ENCODE measurements around the gene AOPEP. TPM values are rescaled to one million over a fixed set of nuclear protein-coding genes. Genes with fewer than 3 reads are reported as not detected.

AOPEP gene
- total and polyA plus RNA-seq, 11 donors: 105 to 310 (median 185) TPM

DNA sequence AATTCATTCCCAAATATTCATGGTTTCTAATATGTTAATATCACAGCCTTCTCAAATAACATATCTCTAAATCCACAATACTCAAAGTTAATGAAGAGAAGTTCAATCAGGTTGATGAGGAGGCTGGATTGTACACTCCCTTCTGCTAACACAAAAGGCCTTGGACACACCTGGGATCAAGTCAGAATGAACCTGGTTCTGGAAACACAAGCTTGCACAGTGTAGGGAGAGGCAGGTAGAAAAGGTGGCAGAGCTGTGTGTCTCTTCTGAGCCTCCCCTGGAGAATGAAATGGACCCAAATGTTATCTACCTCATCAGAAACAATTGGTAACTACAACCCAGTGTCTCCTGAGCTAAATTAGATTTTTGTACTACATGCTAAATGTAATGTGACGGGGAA is 46.5 kb upstream of the AOPEP start:
- H3K9me3 ChIP-seq: no peaks in the 10 kb centered on the region
- intact Hi-C loops (cut with DNase I): loop anchor here (2.0 to 10.0 kb wide), 14 partner anchors 85 to 1537 kb away; no protein-coding TSS in a partner anchor
- H3K4me1 ChIP-seq: peaks cover 0 to 20% (median 9%) of the 10 kb centered on the region in 12 donors
- no peaks in the 10 kb centered on the region for H3K36me3 ChIP-seq
- 94 to 100% (median 96%) methylated on average over 1 of the region's 1 CpG for WGBS, 4 donors
- no peaks in the 10 kb centered on the region for H3K27me3 ChIP-seq
- TF ChIP-seq, protein P1, sequence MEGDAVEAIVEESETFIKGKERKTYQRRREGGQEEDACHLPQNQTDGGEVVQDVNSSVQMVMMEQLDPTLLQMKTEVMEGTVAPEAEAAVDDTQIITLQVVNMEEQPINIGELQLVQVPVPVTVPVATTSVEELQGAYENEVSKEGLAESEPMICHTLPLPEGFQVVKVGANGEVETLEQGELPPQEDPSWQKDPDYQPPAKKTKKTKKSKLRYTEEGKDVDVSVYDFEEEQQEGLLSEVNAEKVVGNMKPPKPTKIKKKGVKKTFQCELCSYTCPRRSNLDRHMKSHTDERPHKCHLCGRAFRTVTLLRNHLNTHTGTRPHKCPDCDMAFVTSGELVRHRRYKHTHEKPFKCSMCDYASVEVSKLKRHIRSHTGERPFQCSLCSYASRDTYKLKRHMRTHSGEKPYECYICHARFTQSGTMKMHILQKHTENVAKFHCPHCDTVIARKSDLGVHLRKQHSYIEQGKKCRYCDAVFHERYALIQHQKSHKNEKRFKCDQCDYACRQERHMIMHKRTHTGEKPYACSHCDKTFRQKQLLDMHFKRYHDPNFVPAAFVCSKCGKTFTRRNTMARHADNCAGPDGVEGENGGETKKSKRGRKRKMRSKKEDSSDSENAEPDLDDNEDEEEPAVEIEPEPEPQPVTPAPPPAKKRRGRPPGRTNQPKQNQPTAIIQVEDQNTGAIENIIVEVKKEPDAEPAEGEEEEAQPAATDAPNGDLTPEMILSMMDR (IDR thresholded peaks at IDR 0.05): no peak
- TF ChIP-seq POLR2A (IDR thresholded peaks at IDR 0.05): no peak
- no peak for DNase-seq
- H3K27ac ChIP-seq: no peak overlapping the region
- H3K4me3 ChIP-seq: no peak overlapping the region
- no peak for ATAC-seq

DNA sequence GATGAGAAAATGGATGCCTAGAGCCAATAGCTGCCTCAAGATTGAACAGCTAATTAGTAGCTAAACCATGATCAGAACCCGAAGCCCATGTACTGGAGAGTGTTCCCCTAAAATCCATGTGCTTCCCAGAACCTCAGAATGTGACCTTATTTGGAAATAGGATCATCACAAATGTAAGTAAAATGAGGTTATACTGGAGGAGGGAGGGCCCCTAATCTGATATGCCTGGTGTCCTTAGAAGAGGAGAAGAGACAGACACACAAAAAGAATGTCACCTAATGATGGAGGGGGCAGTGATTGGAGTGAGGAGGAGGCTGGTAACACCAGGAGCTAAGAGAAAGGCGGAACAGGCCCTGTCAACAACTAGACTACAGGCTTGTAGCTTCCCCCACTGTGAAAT is 45.9 kb upstream of the AOPEP start:
- intact Hi-C loops (cut with DNase I): loop anchor here (1.0 to 10.0 kb wide), 16 partner anchors 84 to 1537 kb away; no protein-coding TSS in a partner anchor
- H3K27ac ChIP-seq: no peak overlapping the region
- WGBS, 4 donors: 81 to 86% (median 84%) methylated on average over 2 of the region's 2 CpGs
- peaks cover 0 to 14% (median 4%) of the 10 kb centered on the region in 12 donors for H3K4me1 ChIP-seq
- no peak overlapping the region for H3K4me3 ChIP-seq
- DNase-seq: no peak
- no peaks in the 10 kb centered on the region for H3K27me3 ChIP-seq
- H3K9me3 ChIP-seq: no peaks in the 10 kb centered on the region
- ATAC-seq: no peak
- TF ChIP-seq, protein P1 (IDR thresholded peaks at IDR 0.05): no peak
- no peak for TF ChIP-seq POLR2A (IDR thresholded peaks at IDR 0.05)
- no peaks in the 10 kb centered on the region for H3K36me3 ChIP-seq

DNA sequence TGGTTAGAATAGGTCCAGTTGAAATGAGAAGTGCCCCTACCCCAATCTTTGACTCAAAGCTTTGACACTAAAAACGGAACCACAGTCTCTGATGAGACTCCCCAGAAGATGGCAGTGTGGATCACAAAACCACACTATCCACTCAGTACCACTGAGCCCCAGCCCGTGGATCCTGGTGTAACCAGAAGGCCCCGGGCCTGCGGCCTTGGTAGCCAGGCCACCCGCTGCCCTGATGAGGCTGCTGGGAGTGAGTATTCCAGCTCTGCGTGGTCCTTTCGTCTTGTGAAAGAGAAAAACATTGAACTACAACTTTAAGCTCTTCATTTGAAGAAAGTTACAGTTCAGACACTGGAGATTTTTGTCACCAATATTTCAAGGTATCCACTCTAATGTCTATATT is 45.0 kb upstream of the AOPEP start:
- H3K4me1 ChIP-seq: peaks cover 0 to 9% (median 0%) of the 10 kb centered on the region in 12 donors
- no peaks in the 10 kb centered on the region for H3K27me3 ChIP-seq
- no peak for TF ChIP-seq POLR2A (IDR thresholded peaks at IDR 0.05)
- TF ChIP-seq, protein P1 (IDR thresholded peaks at IDR 0.05): peak; percentile 62 to 85 (median 78)
- DNase-seq: peak; percentile 69 to 87 (median 82)
- no peaks in the 10 kb centered on the region for H3K9me3 ChIP-seq
- H3K36me3 ChIP-seq: no peaks in the 10 kb centered on the region
- ATAC-seq: peak; percentile 92 to 98 (median 98)
- WGBS, 4 donors: 4 to 20% (median 6%) methylated on average over 7 of the region's 7 CpGs
- intact Hi-C loops (cut with DNase I): loop anchor here (1.0 to 10.0 kb wide), 16 partner anchors 83 to 1536 kb away; no protein-coding TSS in a partner anchor
- H3K4me3 ChIP-seq: no peak overlapping the region
- H3K27ac ChIP-seq: peak overlapping the region in 6 of 12 donors; percentile 11 to 47 (median 32)

DNA sequence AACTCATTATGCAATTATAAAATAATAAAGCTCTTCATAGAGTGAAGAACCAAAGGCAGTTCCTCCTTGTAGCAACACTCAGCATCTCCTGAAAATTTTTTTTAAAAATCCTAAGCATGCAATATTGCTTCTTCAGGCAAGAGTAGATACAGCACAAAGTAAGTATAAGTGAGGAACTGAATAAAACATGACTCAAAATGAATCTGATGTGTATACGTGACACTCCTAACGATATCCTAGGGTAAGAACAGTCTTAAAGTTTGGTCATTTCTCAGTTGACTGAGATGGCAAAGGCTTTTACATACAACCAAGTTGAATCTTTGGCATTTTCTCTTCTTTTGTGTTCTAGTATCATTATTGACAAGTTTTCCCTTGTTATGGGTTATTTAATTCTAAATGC is 41.1 kb upstream of the AOPEP start:
- 96 to 99% (median 97%) methylated on average over 2 of the region's 2 CpGs for WGBS, 4 donors
- no peak for ATAC-seq
- Histone ChIP-seq H3K9me3 (no peaks in the 10 kb centered on the region), H3K27ac (peak overlapping the region in 1 of 12 donors; percentile 13), H3K36me3 (no peaks in the 10 kb centered on the region), H3K4me1 (peaks cover 0 to 11% (median 0%) of the 10 kb centered on the region in 12 donors), H3K27me3 (no peaks in the 10 kb centered on the region), H3K4me3 (no peak overlapping the region)
- intact Hi-C loops (cut with DNase I): loop anchor here in 6 of 10 donors (5.0 to 10.0 kb wide), 5 partner anchors 79 to 319 kb away; no protein-coding TSS in a partner anchor
- DNase-seq: no peak
- TF ChIP-seq, protein P1 (IDR thresholded peaks at IDR 0.05): no peak
- no peak for TF ChIP-seq POLR2A (IDR thresholded peaks at IDR 0.05)

Data from heart left ventricle (tissue), 16 donors.